ENCODE measurements around the gene PPM1N.

- no peak for TF ChIP-seq CTCF (IDR thresholded peaks at IDR 0.05)
- no peak for TF ChIP-seq POLR2A (IDR thresholded peaks at IDR 0.05)
Measured at GRCh38 chr19:45547211-45547770, 49.0 kb downstream of the PPM1N start.

Measured in testis (tissue), 2 donors.